GM18511 (cell line): Measurements from ENCODE around the gene SLC6A12.

Experiments used
- ATAC-seq: cut with Tn5 transposase; IDR thresholded peaks from one replicate; pipeline ENCODE4 v1.9.1; 2021; ENCODE audit warnings: mild to moderate bottlenecking, moderate library complexity; ENCODE audit not compliant: unreplicated experiment

Gene SLC6A12

DNA sequence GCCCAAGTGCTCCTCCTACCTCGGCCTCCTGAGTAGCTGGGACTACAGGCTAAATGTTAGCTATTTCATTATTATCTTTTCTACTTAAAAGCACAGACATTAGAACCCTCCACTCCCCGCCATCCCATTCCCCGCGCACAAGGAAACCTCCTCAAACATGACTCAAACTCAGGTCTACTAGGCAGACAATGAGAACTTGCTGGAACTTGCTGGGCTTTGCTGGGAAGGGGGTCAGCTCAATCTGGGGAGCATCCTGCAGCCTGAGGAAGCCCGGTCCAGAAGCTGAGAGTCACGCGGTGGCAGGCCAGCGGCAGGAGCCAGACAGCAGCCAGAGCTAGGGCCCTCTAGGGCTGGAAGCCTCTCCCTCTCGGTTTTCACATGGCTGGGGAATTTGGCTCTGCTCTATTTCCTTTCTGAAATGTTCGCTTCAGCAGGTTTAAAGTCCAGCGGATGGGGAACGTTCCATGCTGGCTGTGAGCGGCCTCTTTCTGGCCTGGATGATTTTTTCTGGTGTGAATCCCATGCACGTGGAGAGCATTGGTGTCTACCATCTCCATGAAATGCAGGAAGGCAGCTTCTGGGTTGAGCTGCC, 68.5 kb downstream of the SLC6A12 start:
- no peak for ATAC-seq

DNA sequence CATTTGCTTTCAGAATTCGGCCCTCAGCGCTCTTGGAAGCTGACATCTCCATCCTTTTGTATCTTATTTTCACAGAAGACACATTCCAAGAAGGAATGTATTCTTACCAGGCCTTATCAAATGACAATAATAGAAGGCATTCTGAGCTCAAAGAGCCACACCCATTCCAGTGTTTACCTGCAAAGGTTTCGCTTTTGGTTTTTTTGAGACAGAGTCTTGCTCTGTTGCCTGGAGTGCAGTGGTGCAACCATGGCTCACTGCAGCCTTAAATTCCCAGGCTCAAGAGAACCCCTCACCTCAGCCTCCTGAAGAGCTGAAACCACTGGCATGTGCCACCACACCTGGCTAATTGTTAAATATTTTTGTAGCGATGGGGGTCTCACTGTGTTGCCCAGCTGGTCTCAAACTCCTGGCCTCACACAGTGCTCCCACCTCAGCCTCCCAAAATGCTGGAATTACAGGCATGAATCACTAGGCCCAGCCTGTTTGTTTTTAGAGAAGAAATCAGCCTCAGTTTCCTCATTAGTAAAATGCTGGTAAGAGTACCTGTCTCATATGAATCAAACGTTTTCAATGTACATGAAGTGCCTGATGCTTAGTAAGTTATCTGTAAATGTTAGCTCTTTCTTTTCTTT, 69.2 kb downstream of the SLC6A12 start:
- ATAC-seq: no peak

DNA sequence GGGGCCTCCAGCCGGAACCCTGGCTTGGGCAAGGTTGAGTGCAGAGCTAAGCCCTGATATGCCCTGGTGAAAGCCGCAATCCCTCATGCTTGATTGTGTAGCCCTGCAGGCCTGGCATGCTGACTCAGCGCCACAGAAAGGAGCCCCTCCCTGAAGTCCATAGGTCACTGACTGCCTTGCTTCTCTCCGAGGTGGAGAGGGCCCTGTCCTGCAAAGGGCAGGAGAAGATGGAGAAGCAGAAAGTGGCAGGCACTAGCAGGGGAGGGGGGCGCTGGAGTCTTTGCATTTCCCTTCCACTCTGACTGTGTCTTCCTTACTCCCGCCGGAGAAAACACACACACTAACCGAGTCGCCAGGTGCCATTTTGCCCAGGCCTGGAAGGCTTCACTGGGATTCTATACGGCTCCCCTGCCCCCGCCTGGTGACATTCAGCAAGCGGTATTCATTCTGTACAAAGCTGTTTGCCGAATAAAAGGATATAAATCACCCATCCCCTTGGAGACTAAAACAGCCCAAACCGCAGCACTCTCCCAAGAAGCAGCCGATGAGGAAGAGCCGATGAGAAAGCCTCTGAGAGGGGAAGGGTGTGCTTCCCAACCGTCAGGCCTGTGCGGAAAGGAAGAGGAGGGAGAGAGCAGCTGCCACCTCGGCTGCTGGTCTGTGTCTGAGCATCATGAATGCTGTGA, 69.8 kb downstream of the SLC6A12 start:
- no peak for ATAC-seq

DNA sequence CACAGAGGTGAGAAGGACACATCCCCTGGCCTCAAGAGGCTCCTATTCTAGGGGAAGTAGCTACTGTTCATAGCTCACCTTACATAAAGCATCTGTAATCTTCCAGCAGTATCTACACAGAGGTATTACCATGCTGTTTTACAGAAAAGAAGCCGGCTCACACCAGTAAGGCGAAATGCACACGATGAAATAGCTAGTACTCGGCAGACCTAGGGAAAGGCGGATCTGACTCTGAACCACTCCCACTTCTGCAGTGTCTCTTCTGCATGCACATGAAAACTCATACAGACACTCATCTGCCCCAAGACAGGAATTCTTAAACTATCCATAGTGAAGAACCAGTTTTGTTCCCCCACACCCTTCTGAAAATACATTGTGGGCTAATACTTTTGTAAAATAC, 73.8 kb downstream of the SLC6A12 start:
- no peak for ATAC-seq
